Measurements from ENCODE around the gene CLEC11A. TPM values are rescaled to one million over a fixed set of nuclear protein-coding genes. Genes with fewer than 3 reads are reported as not detected.

CLEC11A gene
- total and polyA plus RNA-seq, 9 of the 15 experiments (the other 6 are each of a cell fraction or from before 2014, with no cell fraction given) = 0.39 to 43.9 (median 3.4) TPM

GRCh38 chr19:50729894-50730293 lies 6.7 kb downstream of the CLEC11A start:
- 8% methylated on average over 5 of the region's 5 CpGs for WGBS (ENCODE audit: insufficient coverage, low coverage, missing lambda C conversion rate)
- CTCF ChIA-PET (ENCODE audit: low intra/inter-chr PET ratio) = no interaction called here
- in situ Hi-C loops (cut with MboI) = no loop called here
- no peak overlapping the region for H3K4me3 ChIP-seq
- BruUV-seq (replicated peaks) = no TSS peak
- POLR2A ChIA-PET = interaction anchor here (0.6 to 1.1 kb wide), 3 partner anchors 9 to 11 kb away, joined by 3 to 5 read pairs (median 3); no protein-coding TSS in a partner anchor
- no peak overlapping the region for H2AFZ ChIP-seq (ENCODE audit: low read depth, low read length)
- no peaks in the 10 kb centered on the region for H3K27me3 ChIP-seq (ENCODE audit: control insufficient read depth in 2 of 2, insufficient read depth in 2 of 2, low read length in 2 of 2)
- no peak overlapping the region for H3K4me2 ChIP-seq (ENCODE audit: insufficient read depth, low read length)
- peaks cover 26% of the 10 kb centered on the region for H3K79me2 ChIP-seq (ENCODE audit: control insufficient read depth, insufficient read depth, low read length)
- intact Hi-C loops (cut with micrococcal nuclease) = no loop called here
- no peaks in the 10 kb centered on the region for H4K20me1 ChIP-seq (replicated peaks; ENCODE audit: control insufficient read depth, insufficient read depth, low read length)
- TF ChIP-seq ZNF512 (tag; IDR thresholded peaks at IDR 0.05) (peak; percentile 45), KDM1A (IDR thresholded peaks at IDR 0.05) (peak in 1 of 2 experiments; percentile 51; a peak in 2 of 4 replicates), ZNF75A (CRISPR knock-in tag; IDR thresholded peaks at IDR 0.05) (peak; percentile 91), MBD1 (CRISPR knock-in tag; IDR thresholded peaks at IDR 0.05) (no peak), MEIS2 (IDR thresholded peaks at IDR 0.05; ENCODE audit: partially characterized antibody) (peak; percentile 74), PKNOX1 (IDR thresholded peaks at IDR 0.05) (peak; percentile 37; the same call in 1 of the 2 replicates), TBL1XR1 (IDR thresholded peaks at IDR 0.05; ENCODE audit: low read length in 2 of 2) (0 out of 4 replicates have a peak, but pooled peaks of 1 of the 2 experiments have one; percentile 11), RCOR1 (IDR thresholded peaks at IDR 0.05; ENCODE audit: borderline replicate concordance in 1 of 2, low read depth in 2 of 2, low read length in 2 of 2) (peak in 1 of 2 experiments; percentile 30; a peak in 1 of 4 replicates), TRIM25 (IDR thresholded peaks at IDR 0.05; ENCODE audit: borderline replicate concordance) (no peak), MECOM (CRISPR knock-in tag; IDR thresholded peaks at IDR 0.05) (0 out of 2 replicates have a peak, but pooled peaks have one; percentile 14)
- TF ChIP-seq, protein P1, sequence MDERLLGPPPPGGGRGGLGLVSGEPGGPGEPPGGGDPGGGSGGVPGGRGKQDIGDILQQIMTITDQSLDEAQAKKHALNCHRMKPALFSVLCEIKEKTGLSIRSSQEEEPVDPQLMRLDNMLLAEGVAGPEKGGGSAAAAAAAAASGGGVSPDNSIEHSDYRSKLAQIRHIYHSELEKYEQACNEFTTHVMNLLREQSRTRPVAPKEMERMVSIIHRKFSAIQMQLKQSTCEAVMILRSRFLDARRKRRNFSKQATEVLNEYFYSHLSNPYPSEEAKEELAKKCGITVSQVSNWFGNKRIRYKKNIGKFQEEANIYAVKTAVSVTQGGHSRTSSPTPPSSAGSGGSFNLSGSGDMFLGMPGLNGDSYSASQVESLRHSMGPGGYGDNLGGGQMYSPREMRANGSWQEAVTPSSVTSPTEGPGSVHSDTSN (CRISPR knock-in tag; IDR thresholded peaks at IDR 0.05; ENCODE audit: low read depth) = no peak
- TF ChIP-seq, protein P1 (tag; conservative IDR thresholded peaks at IDR 0.05; ENCODE audit: low read depth) = 0 out of 2 replicates have a peak, but pooled peaks have one; percentile 12
- TF ChIP-seq, protein P2, sequence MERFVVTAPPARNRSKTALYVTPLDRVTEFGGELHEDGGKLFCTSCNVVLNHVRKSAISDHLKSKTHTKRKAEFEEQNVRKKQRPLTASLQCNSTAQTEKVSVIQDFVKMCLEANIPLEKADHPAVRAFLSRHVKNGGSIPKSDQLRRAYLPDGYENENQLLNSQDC (CRISPR knock-in tag; IDR thresholded peaks at IDR 0.05) = no peak
- H3K36me3 ChIP-seq (ENCODE audit: control insufficient read depth, insufficient read depth, low read length) = peaks cover 4% of the 10 kb centered on the region; the same call in 1 of the 3 replicates
- H3K9ac ChIP-seq (ENCODE audit: insufficient read depth in 1 of 2, low read depth in 2 of 2, low read length in 2 of 2) = no peak overlapping the region
- DNase-seq (ENCODE audit: extremely low read depth in 1 of 4, low spot score in 3 of 4) (peak in 1 of 4 experiments; percentile 4), ATAC-seq (no peak), FAIRE-seq (no peak)
- no peak overlapping the region for H3K27ac ChIP-seq (ENCODE audit: extremely low read depth, low read depth, low read length)
- peaks cover 24 to 32% of the 10 kb centered on the region in 2 experiments; a peak in 4 of 5 replicates for H3K4me1 ChIP-seq (replicated peaks in 1 of 2; ENCODE audit: control insufficient read depth in 2 of 2, insufficient read depth in 2 of 2, low read length in 2 of 2)
- H3K9me3 ChIP-seq (replicated peaks; ENCODE audit: control insufficient read depth, insufficient read depth, low read depth, low read length) = no peaks in the 10 kb centered on the region
- H3K9me1 ChIP-seq (ENCODE audit: control insufficient read depth, insufficient read depth, low read length) = no peaks in the 10 kb centered on the region
